Activated CD8-positive, alpha-beta memory T cell treated with anti-CD3 and anti-CD28 coated beads, Interleukin-2, amount 10 ng/mL, durations not matched to agents 7 days and 5 days (primary cell): ENCODE measurements around the gene IPP. TPM values are rescaled to one million over a fixed set of nuclear protein-coding genes. Genes with fewer than 3 reads are reported as not detected.

Experiments used
- ATAC-seq: fragments of 150-1000 bp; cut with Tn5 transposase; one replicate; pipeline ENCODE4 v1.10.0; 2021; ENCODE audit warnings: moderate library complexity
- CTCF ChIA-PET: fragments of 350-600 bp; sonication (Branson Sonifier 250); formaldehyde crosslinking; loops from one replicate; lab custom pipeline; 2021; ENCODE audit warnings: antibody characterized with exemption; lab: Charles Lee
- DNase-seq: peaks from one replicate; pipeline ENCODE4 v3.0.0-alpha.2; 2020
- H3K27ac Mint-ChIP-seq: one replicate; pipeline ENCODE4 v1.8.0; 2021; ENCODE audit warnings: mild to moderate bottlenecking, mixed read lengths
- H3K27me3 Mint-ChIP-seq: one replicate; pipeline ENCODE4 v1.8.0; 2021; ENCODE audit warnings: mixed read lengths
- H3K36me3 Mint-ChIP-seq: one replicate; pipeline ENCODE4 v1.8.0; 2021; ENCODE audit warnings: mild to moderate bottlenecking, mixed read lengths
- H3K4me1 Mint-ChIP-seq: one replicate; pipeline ENCODE4 v1.8.0; 2021; ENCODE audit warnings: mixed read lengths
- H3K4me3 Mint-ChIP-seq: one replicate; pipeline ENCODE4 v1.8.0; 2021; ENCODE audit warnings: mild to moderate bottlenecking, moderate library complexity, mixed read lengths
- H3K9me3 Mint-ChIP-seq: one replicate; pipeline ENCODE4 v1.8.0; 2022; ENCODE audit warnings: low read depth, mixed read lengths
- total RNA-seq, 2 experiments: library from RNA; stranded (reverse); gene quantifications; one replicate each; pipeline ENCODE4 v1.2.3, GENCODE V29; 2021

IPP gene
- total RNA-seq, 2 experiments from 2014 or later: 10.8 to 12.3 TPM

- ATAC-seq (no peak), DNase-seq (no peak)
- Mint-ChIP-seq H3K27me3 (no peaks in the 10 kb centered on the region), H3K4me1 (peaks cover 12% of the 10 kb centered on the region), H3K27ac (no peak overlapping the region), H3K9me3 (no peaks in the 10 kb centered on the region), H3K36me3 (peaks cover 29% of the 10 kb centered on the region), H3K4me3 (no peak overlapping the region)
- CTCF ChIA-PET: interaction anchor here (0.6 to 1.5 kb wide), 2 partner anchors 17 to 85 kb away, joined by 3 to 4 read pairs; partner anchors contain the start of gene GPBP1L1
These were observed 80.4 kb downstream of the IPP start for GRCh38 chr1:45669859-45670655.

GRCh38 chr1:45669379-45669778, 81.1 kb downstream of the IPP start:
- Mint-ChIP-seq H3K9me3 (no peaks in the 10 kb centered on the region), H3K4me3 (no peak overlapping the region), H3K4me1 (peaks cover 11% of the 10 kb centered on the region), H3K36me3 (peaks cover 27% of the 10 kb centered on the region), H3K27ac (no peak overlapping the region), H3K27me3 (no peaks in the 10 kb centered on the region)
- DNase-seq (no peak), ATAC-seq (no peak)
- CTCF ChIA-PET: no interaction called here

- Mint-ChIP-seq H3K4me1 (peaks cover 11% of the 10 kb centered on the region), H3K36me3 (peaks cover 26% of the 10 kb centered on the region), H3K4me3 (no peak overlapping the region), H3K9me3 (no peaks in the 10 kb centered on the region), H3K27ac (no peak overlapping the region), H3K27me3 (no peaks in the 10 kb centered on the region)
- CTCF ChIA-PET: no interaction called here
- no peak for ATAC-seq
- no peak for DNase-seq
These were observed 81.9 kb downstream of the IPP start for GRCh38 chr1:45668526-45668925.

- H3K9me3 Mint-ChIP-seq: no peaks in the 10 kb centered on the region
- no peaks in the 10 kb centered on the region for H3K27me3 Mint-ChIP-seq
- H3K27ac Mint-ChIP-seq: no peak overlapping the region
- no peak for ATAC-seq
- DNase-seq: no peak
- CTCF ChIA-PET: no interaction called here
- H3K4me3 Mint-ChIP-seq: no peak overlapping the region
- peaks cover 12% of the 10 kb centered on the region for H3K4me1 Mint-ChIP-seq
- H3K36me3 Mint-ChIP-seq: peaks cover 20% of the 10 kb centered on the region
These were observed 82.9 kb downstream of the IPP start for GRCh38 chr1:45667321-45668111.

GRCh38 chr1:45666836-45667235, 83.6 kb downstream of the IPP start:
- H3K4me1 Mint-ChIP-seq: peaks cover 12% of the 10 kb centered on the region
- CTCF ChIA-PET: no interaction called here
- no peak for ATAC-seq

GRCh38 chr1:45660336-45660735, 90.1 kb downstream of the IPP start:
- Mint-ChIP-seq H3K4me3 (no peak overlapping the region), H3K27me3 (no peaks in the 10 kb centered on the region), H3K36me3 (peaks cover 45% of the 10 kb centered on the region), H3K27ac (no peak overlapping the region), H3K9me3 (no peaks in the 10 kb centered on the region), H3K4me1 (peaks cover 18% of the 10 kb centered on the region)
- DNase-seq: no peak
- CTCF ChIA-PET: no interaction called here
- no peak for ATAC-seq

More at GRCh38 chr1:45666836-45667235, 83.6 kb downstream of the IPP start:
- Mint-ChIP-seq H3K27me3 (no peaks in the 10 kb centered on the region), H3K36me3 (peaks cover 19% of the 10 kb centered on the region), H3K9me3 (no peaks in the 10 kb centered on the region), H3K27ac (no peak overlapping the region), H3K4me3 (no peak overlapping the region)
- DNase-seq: no peak

GRCh38 chr1:45659222-45659621, 91.2 kb downstream of the IPP start:
- no peaks in the 10 kb centered on the region for H3K27me3 Mint-ChIP-seq
- no peak overlapping the region for H3K27ac Mint-ChIP-seq
- H3K36me3 Mint-ChIP-seq: peaks cover 52% of the 10 kb centered on the region
- H3K4me3 Mint-ChIP-seq: no peak overlapping the region
- ATAC-seq: no peak
- no peaks in the 10 kb centered on the region for H3K9me3 Mint-ChIP-seq
- CTCF ChIA-PET: no interaction called here
- no peak for DNase-seq
- H3K4me1 Mint-ChIP-seq: peaks cover 22% of the 10 kb centered on the region

GRCh38 chr1:45658171-45658570, 92.3 kb downstream of the IPP start:
- ATAC-seq (no peak), DNase-seq (no peak)
- Mint-ChIP-seq H3K27ac (no peak overlapping the region), H3K4me3 (no peak overlapping the region), H3K4me1 (peaks cover 19% of the 10 kb centered on the region), H3K9me3 (no peaks in the 10 kb centered on the region), H3K36me3 (peaks cover 55% of the 10 kb centered on the region), H3K27me3 (no peaks in the 10 kb centered on the region)
- CTCF ChIA-PET: no interaction called here

GRCh38 chr1:45656573-45657226, 93.8 kb downstream of the IPP start:
- peaks cover 63% of the 10 kb centered on the region for H3K36me3 Mint-ChIP-seq
- H3K27me3 Mint-ChIP-seq: no peaks in the 10 kb centered on the region
- H3K4me3 Mint-ChIP-seq: no peak overlapping the region
- H3K27ac Mint-ChIP-seq: no peak overlapping the region
- H3K4me1 Mint-ChIP-seq: peaks cover 18% of the 10 kb centered on the region
- no peaks in the 10 kb centered on the region for H3K9me3 Mint-ChIP-seq
- DNase-seq: no peak
- ATAC-seq: no peak
- CTCF ChIA-PET: interaction anchor here (0.6 to 1.0 kb wide), 3 partner anchors 11 to 337 kb away, joined by 3 to 4 read pairs (median 3); no protein-coding TSS in a partner anchor

GRCh38 chr1:45654540-45655280, 95.7 kb downstream of the IPP start:
- CTCF ChIA-PET: no interaction called here
- Mint-ChIP-seq H3K4me3 (no peak overlapping the region), H3K4me1 (peaks cover 18% of the 10 kb centered on the region), H3K27ac (no peak overlapping the region), H3K27me3 (no peaks in the 10 kb centered on the region), H3K9me3 (no peaks in the 10 kb centered on the region), H3K36me3 (peaks cover 61% of the 10 kb centered on the region)
- ATAC-seq (peak; percentile 39), DNase-seq (no peak)
